Ovary (tissue), 9 donors: ENCODE results near the gene RGS4. TPM values are rescaled to one million over a fixed set of nuclear protein-coding genes. Genes with fewer than 3 reads are reported as not detected.

ENCODE experiments used
- DNase-seq, 5 donors: peaks; one replicate each; pipeline ENCODE4 v3.0.0-alpha.2; 2019 to 2020
- H3K27ac ChIP-seq, 2 donors: fragments of 200-600 bp; one replicate each; pipeline versions ENCODE4 v1.5.1 to v1.8.0; 2019 to 2022
- H3K27me3 ChIP-seq: fragments of 200-600 bp; one replicate; pipeline ENCODE4 v1.8.0; 2022
- H3K36me3 ChIP-seq: fragments of 200-600 bp; sonication (generic); one replicate; pipeline ENCODE4 v1.5.1; 2019
- H3K4me1 ChIP-seq: one replicate; pipeline ENCODE4 v1.8.1; 2013; ENCODE audit warnings: mild to moderate bottlenecking, moderate library complexity; ENCODE audit not compliant: insufficient read depth
- H3K4me3 ChIP-seq: fragments of 200-600 bp; sonication (generic); one replicate; pipeline ENCODE4 v1.5.1; 2017
- H3K9me3 ChIP-seq, 2 donors: fragments of 200-600 bp in 1 of 2; sonication (generic) in 1 of 2; one replicate each; pipeline versions ENCODE4 v1.5.1 to v1.8.1; 2013 to 2019; ENCODE audit warnings: mild to moderate bottlenecking in 1 of 2, moderate library complexity in 1 of 2
- EP300 ChIP-seq: sonication (generic); formaldehyde crosslinking; IDR thresholded peaks from one replicate; pipeline ENCODE4 v1.6.1; 2017; ENCODE audit warnings: antibody characterized with exemption
- POLR2A ChIP-seq: fragments of 450-650 bp; IDR thresholded peaks from one replicate; pipeline ENCODE4 v1.6.1; 2017; ENCODE audit warnings: antibody characterized with exemption, mild to moderate bottlenecking, moderate library complexity
- WGBS, 3 donors: extraction: QIAGEN DNeasy Blood & Tissue Kit in 1 of 3; methylation state at CpG; one replicate each; pipeline versions ENCODE4 v1.1.5 to v1.1.7; 2013 to 2017; 5-methylcytosine and 5-hydroxymethylcytosine counted together
- intact Hi-C, 4 donors: fragments of 100-400 bp; cut with DNase I; formaldehyde crosslinking; loops; one replicate each; pipeline versions ENCODE4 v1.11.0 to v1.15.1; 2022 to 2023
- polyA plus RNA-seq, 2 donors: library from polyadenylated mRNA; stranded (reverse); fragments of 200-250 nt in 1 of 2; fragments of 350-450 nt in 1 of 2; fragmentation: Illumina TruSeq in 1 of 2; extraction: RNeasy Lipid Tissue Mini Kit (QIAGEN cat#74804) in 1 of 2; gene quantifications; one replicate each; pipeline ENCODE4 v1.2.3, GENCODE V29; 2013 to 2014
- total RNA-seq, 7 donors: library from RNA; depleted of rRNA in 2 of 7; stranded (reverse); fragments of >200 nt in 2 of 7; fragmentation: NEBNext Ultra II Directional in 3 of 7; extraction: Animal tissue kit (Norgen Biotek cat#: 25700) in 3 of 7; gene quantifications; one replicate each; pipeline versions ENCODE4 v1.1.0 to v1.2.4, GENCODE V29; 2016 to 2023
- TF ChIP-seq, protein P1 (sequence below), 3 donors: fragments of 450-650 bp in 2 of 3; fragments of 200-600 bp in 1 of 3; IDR thresholded peaks; one replicate each; pipeline versions ENCODE4 v1.5.1 to v1.8.0; 2016 to 2022; ENCODE audit warnings: antibody characterized with exemption in 3 of 3, mild to moderate bottlenecking in 1 of 3
- donor health status: DM: no; HTN: no; CAD: no; lungs with moderate emphysema.
- donor health status: DM: no; HTN: no; CAD: no.
- donor health status: Bipolar disorder and iron deficiency.
- donor health status: DM: yes; HTN: yes; CAD: no.
- donor health status: DM: no; HTN: no; CAD: no.
- donor health status: DM: yes; HTN: yes; CAD: no.

The RGS4 gene
- total and polyA plus RNA-seq, 9 donors: 0.20 to 66.7 (median 2.9) TPM

GRCh38 chr1:163072658-163073057 is 3.5 kb downstream of the RGS4 start:
- TF ChIP-seq POLR2A: no peak
- TF ChIP-seq, protein P1, sequence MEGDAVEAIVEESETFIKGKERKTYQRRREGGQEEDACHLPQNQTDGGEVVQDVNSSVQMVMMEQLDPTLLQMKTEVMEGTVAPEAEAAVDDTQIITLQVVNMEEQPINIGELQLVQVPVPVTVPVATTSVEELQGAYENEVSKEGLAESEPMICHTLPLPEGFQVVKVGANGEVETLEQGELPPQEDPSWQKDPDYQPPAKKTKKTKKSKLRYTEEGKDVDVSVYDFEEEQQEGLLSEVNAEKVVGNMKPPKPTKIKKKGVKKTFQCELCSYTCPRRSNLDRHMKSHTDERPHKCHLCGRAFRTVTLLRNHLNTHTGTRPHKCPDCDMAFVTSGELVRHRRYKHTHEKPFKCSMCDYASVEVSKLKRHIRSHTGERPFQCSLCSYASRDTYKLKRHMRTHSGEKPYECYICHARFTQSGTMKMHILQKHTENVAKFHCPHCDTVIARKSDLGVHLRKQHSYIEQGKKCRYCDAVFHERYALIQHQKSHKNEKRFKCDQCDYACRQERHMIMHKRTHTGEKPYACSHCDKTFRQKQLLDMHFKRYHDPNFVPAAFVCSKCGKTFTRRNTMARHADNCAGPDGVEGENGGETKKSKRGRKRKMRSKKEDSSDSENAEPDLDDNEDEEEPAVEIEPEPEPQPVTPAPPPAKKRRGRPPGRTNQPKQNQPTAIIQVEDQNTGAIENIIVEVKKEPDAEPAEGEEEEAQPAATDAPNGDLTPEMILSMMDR (IDR thresholded peaks at IDR 0.05): no peak
- TF ChIP-seq EP300: no peak
- no peak overlapping the region for H3K4me3 ChIP-seq
- H3K27ac ChIP-seq: no peak overlapping the region
- intact Hi-C loops: no loop called here
- no peak for DNase-seq
- H3K9me3 ChIP-seq: no peaks in the 10 kb centered on the region
- no peaks in the 10 kb centered on the region for H3K36me3 ChIP-seq
- WGBS, 3 donors: 95 to 100% (median 96%) methylated on average over 1 of the region's 1 CpG
- no peaks in the 10 kb centered on the region for H3K4me1 ChIP-seq
- no peaks in the 10 kb centered on the region for H3K27me3 ChIP-seq

- Histone ChIP-seq H3K36me3 (no peaks in the 10 kb centered on the region), H3K4me1 (no peaks in the 10 kb centered on the region), H3K4me3 (no peak overlapping the region), H3K27ac (no peak overlapping the region), H3K27me3 (no peaks in the 10 kb centered on the region), H3K9me3 (no peaks in the 10 kb centered on the region)
- TF ChIP-seq, protein P1 (IDR thresholded peaks at IDR 0.05): no peak
- TF ChIP-seq EP300: no peak
- no peak for TF ChIP-seq POLR2A
- no peak for DNase-seq
- 88 to 98% (median 89%) methylated on average over 1 of the region's 1 CpG for WGBS, 3 donors
- intact Hi-C loops: no loop called here
Observed at GRCh38 chr1:163074004-163074403, 4.8 kb downstream of the RGS4 start.

GRCh38 chr1:163074716-163075284 is 5.6 kb downstream of the RGS4 start:
- TF ChIP-seq EP300 (no peak), POLR2A (no peak)
- TF ChIP-seq, protein P1 (IDR thresholded peaks at IDR 0.05): no peak
- H3K4me1 ChIP-seq: no peaks in the 10 kb centered on the region
- no peaks in the 10 kb centered on the region for H3K9me3 ChIP-seq
- intact Hi-C loops: no loop called here
- H3K36me3 ChIP-seq: no peaks in the 10 kb centered on the region
- no peak overlapping the region for H3K4me3 ChIP-seq
- DNase-seq: no peak
- no peak overlapping the region for H3K27ac ChIP-seq
- WGBS, 3 donors: 73 to 85% (median 75%) methylated on average over 2 of the region's 2 CpGs
- no peaks in the 10 kb centered on the region for H3K27me3 ChIP-seq

GRCh38 chr1:163076044-163076443 is 6.9 kb downstream of the RGS4 start:
- Histone ChIP-seq H3K36me3 (no peaks in the 10 kb centered on the region), H3K27me3 (no peaks in the 10 kb centered on the region), H3K9me3 (no peaks in the 10 kb centered on the region), H3K4me1 (no peaks in the 10 kb centered on the region), H3K4me3 (no peak overlapping the region), H3K27ac (no peak overlapping the region)
- 88 to 91% (median 90%) methylated on average over 4 of the region's 4 CpGs for WGBS, 3 donors
- no peak for TF ChIP-seq EP300
- no peak for TF ChIP-seq POLR2A
- TF ChIP-seq, protein P1 (IDR thresholded peaks at IDR 0.05): no peak
- DNase-seq: no peak
- intact Hi-C loops: no loop called here
